ENCODE measurements around the gene LCN15. TPM values are rescaled to one million over a fixed set of nuclear protein-coding genes. Genes with fewer than 3 reads are reported as not detected.
"Not testable (repeated sequence)": the region's sequence is repeated elsewhere in the genome, so short reads cannot be mapped to it uniquely, and the experiment has no call there.

The LCN15 gene
- total RNA-seq, 2 experiments from 2014 or later, result not detected

DNA sequence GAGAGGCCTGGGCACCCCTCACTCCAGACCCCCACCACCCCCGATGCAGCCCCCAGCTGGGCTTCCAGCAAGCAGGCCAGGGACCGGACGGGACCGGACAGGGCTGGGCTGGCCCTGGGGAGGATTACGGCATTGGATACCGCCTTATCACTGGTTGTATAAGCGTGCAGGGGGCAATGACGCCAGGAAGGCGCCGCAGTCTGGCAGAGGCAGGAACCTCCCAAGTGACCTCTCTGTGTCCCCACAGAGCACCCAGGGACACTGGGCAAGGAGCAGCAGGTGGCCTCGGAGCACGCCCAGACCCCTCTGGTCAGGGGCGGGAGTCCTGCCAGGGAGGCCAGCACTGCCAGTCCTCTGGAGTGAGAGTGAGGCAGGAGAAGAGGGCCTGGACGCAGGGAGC, 723 bp upstream of the LCN15 start:
- no peaks in the 10 kb centered on the region for H3K9me3 Mint-ChIP-seq
- no peaks in the 10 kb centered on the region for H3K36me3 Mint-ChIP-seq (ENCODE audit: low read depth)
- no peak overlapping the region for H3K4me3 Mint-ChIP-seq
- peaks cover 15% of the 10 kb centered on the region for H3K27me3 Mint-ChIP-seq
- POLR2A ChIA-PET, result no interaction called here
- H3K27ac Mint-ChIP-seq, result no peak overlapping the region
- peaks cover 10% of the 10 kb centered on the region for H3K4me1 Mint-ChIP-seq (ENCODE audit: low read depth)
- no peak for TF ChIP-seq CTCF (IDR thresholded peaks at IDR 0.05)
- no peak for DNase-seq
- CTCF ChIA-PET, result no interaction called here
- ATAC-seq, result no peak
- intact Hi-C loops (cut with micrococcal nuclease), result no loop called here

DNA sequence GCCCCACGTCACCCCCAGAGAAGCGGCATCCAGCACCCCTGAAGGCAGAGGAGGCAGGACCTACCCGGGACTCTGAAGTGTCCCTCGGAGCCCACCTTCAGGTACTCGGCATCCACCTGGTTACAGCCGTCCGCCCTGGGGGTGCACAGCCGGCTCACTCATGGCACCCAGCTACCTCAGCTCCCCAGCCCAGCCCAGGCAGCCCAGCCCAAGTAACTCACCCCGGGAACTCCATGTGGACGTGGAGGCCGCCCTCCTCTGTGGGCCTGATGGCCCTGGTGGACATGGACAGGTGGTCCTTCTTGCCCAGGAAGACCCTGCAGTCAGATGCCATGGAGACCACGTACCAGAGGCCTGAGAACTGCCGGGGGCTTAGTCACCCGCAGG, 676 bp downstream of the LCN15 start:
- POLR2A ChIA-PET, result no interaction called here
- DNase-seq (no peak), ATAC-seq (no peak)
- Mint-ChIP-seq H3K4me3 (no peak overlapping the region), H3K27me3 (peaks cover 13% of the 10 kb centered on the region), H3K36me3 (ENCODE audit: low read depth) (no peaks in the 10 kb centered on the region), H3K9me3 (no peaks in the 10 kb centered on the region), H3K27ac (no peak overlapping the region), H3K4me1 (ENCODE audit: low read depth) (peaks cover 9% of the 10 kb centered on the region)
- TF ChIP-seq CTCF (IDR thresholded peaks at IDR 0.05), result no peak
- intact Hi-C loops (cut with micrococcal nuclease), result no loop called here
- CTCF ChIA-PET, result interaction anchor here (1.1 kb wide), 1 partner anchor 20 kb away, joined by 3 read pairs; no protein-coding TSS in a partner anchor

DNA sequence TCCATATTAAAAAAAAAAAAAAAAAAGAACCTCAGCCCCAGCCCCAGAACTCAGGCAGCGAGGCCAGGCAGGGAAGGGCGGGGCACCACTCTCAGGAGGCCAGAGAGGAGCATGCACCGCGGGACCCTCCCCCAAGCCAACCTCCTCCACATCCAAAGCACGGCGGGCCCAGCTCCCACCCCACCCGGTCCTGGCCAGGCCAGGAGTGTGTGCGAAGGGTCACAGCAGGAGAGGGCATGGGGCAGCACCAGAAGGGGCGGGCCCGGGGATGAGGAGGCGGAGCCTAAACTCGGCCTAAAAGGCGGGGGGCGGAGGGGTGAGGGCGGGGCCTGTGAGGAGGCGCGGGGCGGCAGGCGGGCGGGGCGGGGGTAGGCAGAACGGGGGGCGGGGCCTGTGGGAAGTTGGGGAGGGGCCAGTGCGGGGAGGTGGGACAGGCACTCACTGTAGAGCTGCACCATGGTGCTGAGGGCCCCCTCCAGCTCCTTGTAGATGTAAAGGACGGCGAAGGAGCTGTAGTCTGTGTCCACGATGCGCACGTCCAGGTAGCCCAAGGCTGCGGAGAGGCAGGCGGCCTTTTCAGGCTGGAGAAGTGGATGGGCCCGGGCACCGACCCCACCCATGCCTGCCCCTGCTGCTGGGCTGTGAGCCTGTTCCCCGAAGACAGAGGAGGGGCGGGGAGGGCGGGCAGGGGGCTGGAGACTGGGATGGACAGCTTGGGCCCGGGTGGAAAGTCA, 1.2 kb downstream of the LCN15 start:
- CTCF ChIA-PET, result interaction anchor here (1.1 to 1.9 kb wide), 2 partner anchors 8 to 21 kb away, joined by 3 to 8 read pairs; no protein-coding TSS in a partner anchor
- POLR2A ChIA-PET, result no interaction called here
- Mint-ChIP-seq H3K4me3 (no peak overlapping the region), H3K9me3 (no peaks in the 10 kb centered on the region), H3K36me3 (ENCODE audit: low read depth) (no peaks in the 10 kb centered on the region), H3K4me1 (ENCODE audit: low read depth) (peaks cover 9% of the 10 kb centered on the region), H3K27ac (no peak overlapping the region), H3K27me3 (peaks cover 12% of the 10 kb centered on the region)
- ATAC-seq (peak; percentile 72), DNase-seq (peak; percentile 72)
- TF ChIP-seq CTCF (IDR thresholded peaks at IDR 0.05), result no peak
- intact Hi-C loops (cut with micrococcal nuclease), result no loop called here

GRCh38 chr9:136762221-136762691, 2.1 kb downstream of the LCN15 start:
- no peaks in the 10 kb centered on the region for H3K36me3 Mint-ChIP-seq (ENCODE audit: low read depth)
- no peak for DNase-seq
- peaks cover 9% of the 10 kb centered on the region for H3K4me1 Mint-ChIP-seq (ENCODE audit: low read depth)
- POLR2A ChIA-PET, result no interaction called here
- no peak overlapping the region for H3K27ac Mint-ChIP-seq
- intact Hi-C loops (cut with micrococcal nuclease), result no loop called here
- H3K9me3 Mint-ChIP-seq, result no peaks in the 10 kb centered on the region
- CTCF ChIA-PET, result interaction anchor here (1.5 to 1.9 kb wide), 2 partner anchors 9 to 26 kb away, joined by 3 to 8 read pairs; no protein-coding TSS in a partner anchor
- H3K27me3 Mint-ChIP-seq, result peaks cover 7% of the 10 kb centered on the region
- no peak for ATAC-seq
- H3K4me3 Mint-ChIP-seq, result no peak overlapping the region
- TF ChIP-seq CTCF (IDR thresholded peaks at IDR 0.05), result no peak

- Mint-ChIP-seq H3K9me3 (no peaks in the 10 kb centered on the region), H3K4me1 (ENCODE audit: low read depth) (peaks cover 2% of the 10 kb centered on the region), H3K36me3 (ENCODE audit: low read depth) (no peaks in the 10 kb centered on the region), H3K4me3 (no peak overlapping the region), H3K27me3 (peaks cover 7% of the 10 kb centered on the region), H3K27ac (no peak overlapping the region)
- ATAC-seq (no peak), DNase-seq (no peak)
- CTCF ChIA-PET, result interaction anchor here (1.2 to 1.9 kb wide), 4 partner anchors 9 to 273 kb away, joined by 3 to 8 read pairs (median 4); no protein-coding TSS in a partner anchor
- intact Hi-C loops (cut with micrococcal nuclease), result no loop called here
- TF ChIP-seq CTCF (IDR thresholded peaks at IDR 0.05), result no peak
- POLR2A ChIA-PET, result no interaction called here
These were observed 2.8 kb downstream of the LCN15 start for GRCh38 chr9:136761545-136761981.

- H3K9me3 Mint-ChIP-seq; H3K36me3 Mint-ChIP-seq (ENCODE audit: low read depth); ATAC-seq; H3K27me3 Mint-ChIP-seq; H3K4me1 Mint-ChIP-seq (ENCODE audit: low read depth); intact Hi-C loops (cut with micrococcal nuclease); POLR2A ChIA-PET; H3K4me3 Mint-ChIP-seq; H3K27ac Mint-ChIP-seq: not testable (repeated sequence)
- DNase-seq, result peak; percentile 55
- CTCF ChIA-PET, result interaction anchor here (1.2 to 1.9 kb wide), 5 partner anchors 10 to 307 kb away, joined by 3 to 8 read pairs (median 5); no protein-coding TSS in a partner anchor
These were observed 3.3 kb downstream of the LCN15 start for GRCh38 chr9:136760834-136761544.
